Neural progenitor cell (in vitro differentiated cells): ENCODE data around the gene TPCN2. TPM values are rescaled to one million over a fixed set of nuclear protein-coding genes. Genes with fewer than 3 reads are reported as not detected.

Experiments
- DNase-seq: peaks from one replicate; pipeline ENCODE4 v3.0.0-alpha.2; 2016; ENCODE audit warnings: low spot score
- H2AFZ ChIP-seq: fragments of 200-600 bp; sonication (generic); replicated peaks from 2 replicates; pipeline ENCODE4 v1.6.1; 2016; ENCODE audit warnings: antibody characterized with exemption
- H3F3A ChIP-seq: fragments of 200-600 bp; sonication (generic); 2 replicates; pipeline ENCODE4 v1.6.1; 2016; ENCODE audit warnings: antibody characterized with exemption, low read depth
- H3K27ac ChIP-seq: fragments of 200-600 bp; sonication (generic); 2 replicates; pipeline ENCODE4 v1.5.1; 2016; ENCODE audit warnings: mild to moderate bottlenecking
- H3K27me3 ChIP-seq: fragments of 200-600 bp; sonication (generic); 2 replicates; pipeline ENCODE4 v1.6.1; 2016; ENCODE audit warnings: mild to moderate bottlenecking, moderate library complexity
- H3K36me3 ChIP-seq: fragments of 200-600 bp; sonication (generic); 2 replicates; pipeline ENCODE4 v1.5.1; 2016
- H3K4me1 ChIP-seq: fragments of 200-600 bp; sonication (generic); 2 replicates; pipeline ENCODE4 v1.6.1; 2016; ENCODE audit warnings: mixed run types
- H3K4me2 ChIP-seq: fragments of 200-600 bp; sonication (generic); 2 replicates; pipeline ENCODE4 v1.6.1; 2016
- H3K4me3 ChIP-seq: fragments of 200-600 bp; sonication (generic); 2 replicates; pipeline ENCODE4 v1.5.1; 2016
- H3K79me2 ChIP-seq: fragments of 200-600 bp; sonication (generic); 2 replicates; pipeline ENCODE4 v1.6.1; 2016; ENCODE audit warnings: low read depth
- H3K9ac ChIP-seq: fragments of 200-600 bp; sonication (generic); 2 replicates; pipeline ENCODE4 v1.6.1; 2016
- H3K9me3 ChIP-seq: fragments of 200-600 bp; sonication (generic); 2 replicates; pipeline ENCODE4 v1.5.1; 2016; ENCODE audit warnings: low read depth
- H4K20me1 ChIP-seq: fragments of 200-600 bp; sonication (generic); 2 replicates; pipeline ENCODE4 v1.6.1; 2016; ENCODE audit warnings: low read depth
- H3K27ac Mint-ChIP-seq: 3 replicates; pipeline ENCODE4 v1.8.0; 2021; ENCODE audit warnings: mixed read lengths
- H3K27me3 Mint-ChIP-seq: 2 replicates; pipeline ENCODE4 v1.8.0; 2022; ENCODE audit warnings: low read depth, mild to moderate bottlenecking, inconsistent platforms, moderate library complexity, mixed read lengths; ENCODE audit not compliant: insufficient read depth
- H3K36me3 Mint-ChIP-seq: 3 replicates; pipeline ENCODE4 v1.8.0; 2021; ENCODE audit warnings: mixed read lengths
- H3K4me1 Mint-ChIP-seq: 3 replicates; pipeline ENCODE4 v1.8.0; 2021; ENCODE audit warnings: mixed read lengths
- H3K4me3 Mint-ChIP-seq: 3 replicates; pipeline ENCODE4 v1.8.0; 2021; ENCODE audit warnings: mild to moderate bottlenecking, moderate library complexity, mixed read lengths
- H3K9me3 Mint-ChIP-seq: 3 replicates; pipeline ENCODE4 v1.8.0; 2020; ENCODE audit warnings: mixed read lengths
- EZH2 ChIP-seq: fragments of 200-600 bp; sonication (generic); IDR thresholded peaks from 2 replicates; pipeline ENCODE4 v1.6.1; 2017; ENCODE audit warnings: antibody characterized with exemption, mild to moderate bottlenecking, moderate library complexity
- EZH2phosphoT487 ChIP-seq: fragments of 200-600 bp; sonication (generic); IDR thresholded peaks from 2 replicates; pipeline ENCODE4 v1.6.1; 2017; ENCODE audit warnings: antibody characterized with exemption
- total RNA-seq: library from RNA; depleted of rRNA; stranded (reverse); fragments of >200 nt; gene quantifications from 2 replicates; pipeline ENCODE4 v1.2.3, GENCODE V29; 2015; ENCODE audit warnings: low replicate concordance
- TF ChIP-seq, protein P1 (sequence below): fragments of 200-600 bp; sonication (generic); IDR thresholded peaks from 2 replicates; pipeline ENCODE4 v1.5.1; 2017; ENCODE audit warnings: antibody characterized with exemption, mild to moderate bottlenecking

The TPCN2 gene
- total RNA-seq, 1 donor from 2014 or later, result 7.2 TPM

DNA sequence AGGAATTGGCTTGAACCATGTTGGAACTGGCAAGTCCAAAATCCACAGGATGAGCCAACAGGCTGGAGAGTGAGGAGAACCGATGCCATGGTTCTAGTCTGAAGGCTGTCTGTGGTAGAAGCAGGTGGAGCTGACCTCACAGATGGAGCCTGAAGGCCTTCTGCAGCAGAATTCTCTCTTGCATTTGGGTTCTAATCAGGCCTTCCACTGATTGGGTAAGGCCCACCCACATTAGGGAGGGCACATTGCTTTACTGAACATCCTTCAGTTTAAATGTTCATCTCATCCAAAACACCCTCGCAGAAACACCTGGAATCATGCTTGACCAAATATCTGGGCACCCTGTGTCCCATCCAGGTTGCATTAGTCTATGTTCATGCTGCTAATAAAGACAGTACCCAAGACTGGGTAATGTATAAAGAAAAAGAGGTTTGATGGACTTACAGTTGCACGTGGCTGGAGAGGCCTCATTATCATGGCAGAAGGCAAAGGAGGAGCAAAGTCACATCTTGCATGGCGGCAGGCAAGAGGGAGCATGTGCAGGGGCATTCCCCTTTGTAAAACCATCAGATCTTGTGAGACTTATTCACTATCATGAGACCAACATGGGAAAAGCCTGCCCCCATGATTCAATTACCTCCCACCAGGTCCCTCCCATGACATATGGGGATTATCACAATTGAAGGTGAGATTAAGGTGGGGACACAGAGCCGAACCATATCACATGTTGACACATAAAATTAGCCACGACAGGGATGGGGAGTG is 122.9 kb downstream of the TPCN2 start:
- Mint-ChIP-seq H3K4me3 (no peak overlapping the region), H3K36me3 (no peaks in the 10 kb centered on the region), H3K4me1 (peaks cover 8% of the 10 kb centered on the region), H3K27me3 (peaks cover 13% of the 10 kb centered on the region), H3K27ac (peak overlapping the region; percentile 66), H3K9me3 (peaks cover 22% of the 10 kb centered on the region)
- no peak for DNase-seq
- Histone ChIP-seq H3K36me3 (no peaks in the 10 kb centered on the region), H3K4me2 (no peak overlapping the region), H3K9me3 (no peaks in the 10 kb centered on the region), H3K9ac (no peak overlapping the region), H3K79me2 (no peaks in the 10 kb centered on the region), H3K4me1 (no peaks in the 10 kb centered on the region), H3K27ac (no peak overlapping the region), H3F3A (no peaks in the 10 kb centered on the region), H3K27me3 (no peaks in the 10 kb centered on the region), H4K20me1 (no peaks in the 10 kb centered on the region), H2AFZ (no peak overlapping the region), H3K4me3 (no peak overlapping the region)
- TF ChIP-seq, protein P1, sequence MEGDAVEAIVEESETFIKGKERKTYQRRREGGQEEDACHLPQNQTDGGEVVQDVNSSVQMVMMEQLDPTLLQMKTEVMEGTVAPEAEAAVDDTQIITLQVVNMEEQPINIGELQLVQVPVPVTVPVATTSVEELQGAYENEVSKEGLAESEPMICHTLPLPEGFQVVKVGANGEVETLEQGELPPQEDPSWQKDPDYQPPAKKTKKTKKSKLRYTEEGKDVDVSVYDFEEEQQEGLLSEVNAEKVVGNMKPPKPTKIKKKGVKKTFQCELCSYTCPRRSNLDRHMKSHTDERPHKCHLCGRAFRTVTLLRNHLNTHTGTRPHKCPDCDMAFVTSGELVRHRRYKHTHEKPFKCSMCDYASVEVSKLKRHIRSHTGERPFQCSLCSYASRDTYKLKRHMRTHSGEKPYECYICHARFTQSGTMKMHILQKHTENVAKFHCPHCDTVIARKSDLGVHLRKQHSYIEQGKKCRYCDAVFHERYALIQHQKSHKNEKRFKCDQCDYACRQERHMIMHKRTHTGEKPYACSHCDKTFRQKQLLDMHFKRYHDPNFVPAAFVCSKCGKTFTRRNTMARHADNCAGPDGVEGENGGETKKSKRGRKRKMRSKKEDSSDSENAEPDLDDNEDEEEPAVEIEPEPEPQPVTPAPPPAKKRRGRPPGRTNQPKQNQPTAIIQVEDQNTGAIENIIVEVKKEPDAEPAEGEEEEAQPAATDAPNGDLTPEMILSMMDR, result no peak
- TF ChIP-seq EZH2phosphoT487, result no peak
- TF ChIP-seq EZH2, result no peak

DNA sequence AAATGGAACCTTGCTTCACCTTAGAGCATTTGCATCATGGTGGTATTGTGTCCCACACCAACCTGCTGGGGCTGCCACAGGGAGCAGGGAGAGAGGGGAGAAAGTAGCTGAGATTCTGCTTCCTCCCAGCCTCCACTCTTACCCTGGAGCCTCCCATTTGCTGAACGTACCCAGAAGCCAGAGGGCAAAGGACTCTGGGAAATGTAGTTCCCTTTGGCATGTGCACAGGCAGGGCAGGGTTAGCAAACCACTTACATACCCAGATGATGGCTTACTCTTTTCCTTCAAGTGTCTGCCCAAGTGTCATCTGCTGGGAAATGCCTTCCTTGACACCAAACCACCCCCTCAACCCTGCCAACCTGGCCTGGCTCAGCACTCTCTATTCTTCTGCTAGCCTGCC is 123.9 kb downstream of the TPCN2 start:
- no peak overlapping the region for H3K4me3 Mint-ChIP-seq
- H3K9me3 Mint-ChIP-seq, result peaks cover 22% of the 10 kb centered on the region
- no peak for DNase-seq
- Histone ChIP-seq H3K4me1 (no peaks in the 10 kb centered on the region), H3K9me3 (no peaks in the 10 kb centered on the region), H3K27me3 (no peaks in the 10 kb centered on the region), H2AFZ (no peak overlapping the region), H3K4me2 (no peak overlapping the region), H3F3A (no peaks in the 10 kb centered on the region), H3K36me3 (no peaks in the 10 kb centered on the region), H4K20me1 (no peaks in the 10 kb centered on the region), H3K27ac (no peak overlapping the region), H3K4me3 (no peak overlapping the region), H3K79me2 (no peaks in the 10 kb centered on the region), H3K9ac (no peak overlapping the region)
- peaks cover 13% of the 10 kb centered on the region for H3K27me3 Mint-ChIP-seq
- no peaks in the 10 kb centered on the region for H3K36me3 Mint-ChIP-seq
- TF ChIP-seq EZH2 (no peak), EZH2phosphoT487 (no peak)
- TF ChIP-seq, protein P1, result no peak
- H3K27ac Mint-ChIP-seq, result no peak overlapping the region
- H3K4me1 Mint-ChIP-seq, result peaks cover 3% of the 10 kb centered on the region

DNA sequence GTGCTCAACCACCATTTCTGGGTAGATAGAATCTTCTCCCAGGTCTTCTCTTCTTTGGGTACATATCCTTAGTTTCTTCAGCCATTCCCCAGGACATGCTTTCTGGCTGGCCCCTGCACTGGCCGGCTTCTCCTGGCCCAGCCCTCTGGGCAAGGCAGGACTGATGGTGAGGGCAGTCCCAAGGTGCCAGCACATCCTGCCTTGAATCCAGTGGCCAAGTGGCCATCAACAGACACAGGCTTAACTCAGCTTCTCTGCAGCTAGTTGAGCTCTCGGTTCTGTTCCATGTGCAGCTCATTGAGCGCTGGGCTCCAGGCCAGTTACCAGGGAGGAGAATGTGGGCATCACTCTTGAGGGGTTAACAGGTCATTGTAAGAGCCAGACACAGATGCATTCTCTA is 124.6 kb downstream of the TPCN2 start:
- no peak overlapping the region for H2AFZ ChIP-seq
- TF ChIP-seq, protein P1, result no peak
- TF ChIP-seq EZH2 (no peak), EZH2phosphoT487 (no peak)

More for the DNA sequence above, 124.6 kb downstream of the TPCN2 start:
- Histone ChIP-seq H3K4me3 (no peak overlapping the region), H3K79me2 (no peaks in the 10 kb centered on the region), H3K4me2 (no peak overlapping the region), H3K27me3 (no peaks in the 10 kb centered on the region), H3K9me3 (no peaks in the 10 kb centered on the region), H4K20me1 (no peaks in the 10 kb centered on the region), H3K36me3 (no peaks in the 10 kb centered on the region), H3K9ac (no peak overlapping the region), H3K4me1 (no peaks in the 10 kb centered on the region), H3F3A (no peaks in the 10 kb centered on the region), H3K27ac (no peak overlapping the region)
- H3K27ac Mint-ChIP-seq, result no peak overlapping the region
- DNase-seq, result no peak
- H3K36me3 Mint-ChIP-seq, result no peaks in the 10 kb centered on the region
- H3K9me3 Mint-ChIP-seq, result peaks cover 22% of the 10 kb centered on the region
- H3K4me1 Mint-ChIP-seq, result peaks cover 3% of the 10 kb centered on the region
- no peak overlapping the region for H3K4me3 Mint-ChIP-seq
- H3K27me3 Mint-ChIP-seq, result peaks cover 13% of the 10 kb centered on the region
